Neural cell (in vitro differentiated cells): Measurements from ENCODE around the gene DLG5.

Experiments used
- CTCF ChIP-seq: fragments of 450-650 bp; IDR thresholded peaks from 2 replicates; pipeline ENCODE4 v1.5.1; 2014; ENCODE audit warnings: antibody characterized with exemption, mild to moderate bottlenecking, moderate library complexity; ENCODE audit not compliant: poor library complexity, severe bottlenecking
- EP300 ChIP-seq: fragments of 450-650 bp; conservative IDR thresholded peaks from 2 replicates; pipeline ENCODE4 v1.6.1; 2014; ENCODE audit warnings: antibody characterized with exemption, mild to moderate bottlenecking, moderate library complexity; ENCODE audit not compliant: poor library complexity, severe bottlenecking
- EZH2 ChIP-seq: fragments of 200-600, 300-800 bp; shearing (Covaris generic), sonication (generic); IDR thresholded peaks from 2 replicates; pipeline ENCODE4 v1.6.1; 2014; ENCODE audit warnings: antibody characterized with exemption, low read length, borderline replicate concordance, mild to moderate bottlenecking; ENCODE audit not compliant: insufficient read depth, poor library complexity, severe bottlenecking
- MXI1 ChIP-seq: fragments of 450-650 bp; conservative IDR thresholded peaks from 2 replicates; pipeline ENCODE4 v1.6.1; 2014; ENCODE audit warnings: antibody characterized with exemption, mild to moderate bottlenecking; ENCODE audit not compliant: poor library complexity, severe bottlenecking
- POLR2AphosphoS5 ChIP-seq: IDR thresholded peaks from 2 replicates; pipeline ENCODE4 v1.6.1; 2012
- RAD21 ChIP-seq: fragments of 450-650 bp; conservative IDR thresholded peaks from 2 replicates; pipeline ENCODE4 v1.6.1; 2014; ENCODE audit warnings: antibody characterized with exemption, mild to moderate bottlenecking, moderate library complexity
- SMC3 ChIP-seq: fragments of 450-650 bp; conservative IDR thresholded peaks from 2 replicates; pipeline ENCODE4 v1.6.1; 2014; ENCODE audit warnings: antibody characterized with exemption, mild to moderate bottlenecking, moderate library complexity; ENCODE audit not compliant: poor library complexity
- TAF1 ChIP-seq: IDR thresholded peaks from 2 replicates; pipeline ENCODE4 v1.6.1; 2012; ENCODE audit warnings: low read depth

GRCh38 chr10:77793831-77794230 lies 132.7 kb downstream of the DLG5 start:
- TF ChIP-seq TAF1 (no peak), POLR2AphosphoS5 (no peak), CTCF (no peak), EZH2 (no peak), EP300 (no peak), SMC3 (no peak), MXI1 (no peak), RAD21 (no peak)
